Measurements from ENCODE around the gene KLHL5.
"Not testable (repeated sequence)": the region's sequence is repeated elsewhere in the genome, so short reads cannot be mapped to it uniquely, and the experiment has no call there.

The KLHL5 gene

GRCh38 chr4:39030725-39031124 is 31.3 kb upstream of the KLHL5 start:
- H3K4me1 ChIP-seq (ENCODE audit: control insufficient read depth, insufficient read depth, low read length) = no peaks in the 10 kb centered on the region
- no peak overlapping the region for H3K4me3 ChIP-seq (ENCODE audit: low read depth, low read length)
- no peaks in the 10 kb centered on the region for H3K9me3 ChIP-seq (ENCODE audit: control insufficient read depth, insufficient read depth, low read depth, low read length)
- H3K27ac ChIP-seq (ENCODE audit: low read depth, low read length) = no peak overlapping the region
- no peaks in the 10 kb centered on the region for H3K36me3 ChIP-seq (ENCODE audit: control insufficient read depth, insufficient read depth, low read length)
- H3K9ac ChIP-seq (ENCODE audit: low read length) = no peak overlapping the region
- no peaks in the 10 kb centered on the region for H3K27me3 ChIP-seq (ENCODE audit: control insufficient read depth, insufficient read depth, low read length)

GRCh38 chr4:39031590-39032020 is 30.4 kb upstream of the KLHL5 start:
- H3K9me3 ChIP-seq (ENCODE audit: control insufficient read depth, insufficient read depth, low read depth, low read length); H3K9ac ChIP-seq (ENCODE audit: low read length); H3K27me3 ChIP-seq (ENCODE audit: control insufficient read depth, insufficient read depth, low read length); H3K27ac ChIP-seq (ENCODE audit: low read depth, low read length); H3K36me3 ChIP-seq (ENCODE audit: control insufficient read depth, insufficient read depth, low read length); H3K4me1 ChIP-seq (ENCODE audit: control insufficient read depth, insufficient read depth, low read length); H3K4me3 ChIP-seq (ENCODE audit: low read depth, low read length): not testable (repeated sequence)

- Histone ChIP-seq H3K4me3 (ENCODE audit: low read depth, low read length) (no peak within 1 kb of the TSS), H3K9ac (ENCODE audit: low read length) (no peak within 1 kb of the TSS), H3K36me3 (ENCODE audit: control insufficient read depth, insufficient read depth, low read length) (no peaks in the 10 kb centered on the region), H3K27ac (ENCODE audit: low read depth, low read length) (no peak within 1 kb of the TSS), H3K4me1 (ENCODE audit: control insufficient read depth, insufficient read depth, low read length) (no peaks in the 10 kb centered on the region), H3K9me3 (ENCODE audit: control insufficient read depth, insufficient read depth, low read depth, low read length) (no peaks in the 10 kb centered on the region), H3K27me3 (ENCODE audit: control insufficient read depth, insufficient read depth, low read length) (no peaks in the 10 kb centered on the region)
Measured at GRCh38 chr4:39032218-39033085, 29.6 kb upstream of the KLHL5 start, which contains the start of gene TMEM156. Gene TMEM156 (minus strand): TSS chr4:39032409. CDS start chr4:39032313, 96 bp downstream.

GRCh38 chr4:39036172-39036571 is 25.9 kb upstream of the KLHL5 start:
- H3K9me3 ChIP-seq (ENCODE audit: control insufficient read depth, insufficient read depth, low read depth, low read length) = no peaks in the 10 kb centered on the region
- no peaks in the 10 kb centered on the region for H3K36me3 ChIP-seq (ENCODE audit: control insufficient read depth, insufficient read depth, low read length)
- H3K27me3 ChIP-seq (ENCODE audit: control insufficient read depth, insufficient read depth, low read length) = no peaks in the 10 kb centered on the region
- H3K4me3 ChIP-seq (ENCODE audit: low read depth, low read length) = no peak overlapping the region
- H3K9ac ChIP-seq (ENCODE audit: low read length) = no peak overlapping the region
- H3K27ac ChIP-seq (ENCODE audit: low read depth, low read length) = no peak overlapping the region
- H3K4me1 ChIP-seq (ENCODE audit: control insufficient read depth, insufficient read depth, low read length) = peaks cover 2% of the 10 kb centered on the region; the same call in 1 of the 2 replicates

GRCh38 chr4:39037491-39037825 is 24.6 kb upstream of the KLHL5 start:
- H3K4me1 ChIP-seq (ENCODE audit: control insufficient read depth, insufficient read depth, low read length) = peaks cover 2% of the 10 kb centered on the region; the same call in 1 of the 2 replicates
- H3K36me3 ChIP-seq (ENCODE audit: control insufficient read depth, insufficient read depth, low read length) = no peaks in the 10 kb centered on the region
- no peak overlapping the region for H3K9ac ChIP-seq (ENCODE audit: low read length)
- H3K27me3 ChIP-seq (ENCODE audit: control insufficient read depth, insufficient read depth, low read length) = no peaks in the 10 kb centered on the region
- no peak overlapping the region for H3K4me3 ChIP-seq (ENCODE audit: low read depth, low read length)
- H3K27ac ChIP-seq (ENCODE audit: low read depth, low read length) = no peak overlapping the region
- H3K9me3 ChIP-seq (ENCODE audit: control insufficient read depth, insufficient read depth, low read depth, low read length) = no peaks in the 10 kb centered on the region

GRCh38 chr4:39037941-39038340 is 24.1 kb upstream of the KLHL5 start:
- Histone ChIP-seq H3K4me1 (ENCODE audit: control insufficient read depth, insufficient read depth, low read length) (peaks cover 2% of the 10 kb centered on the region; the same call in 1 of the 2 replicates), H3K27ac (ENCODE audit: low read depth, low read length) (no peak overlapping the region), H3K36me3 (ENCODE audit: control insufficient read depth, insufficient read depth, low read length) (no peaks in the 10 kb centered on the region), H3K9me3 (ENCODE audit: control insufficient read depth, insufficient read depth, low read depth, low read length) (no peaks in the 10 kb centered on the region), H3K9ac (ENCODE audit: low read length) (no peak overlapping the region), H3K4me3 (ENCODE audit: low read depth, low read length) (no peak overlapping the region), H3K27me3 (ENCODE audit: control insufficient read depth, insufficient read depth, low read length) (no peaks in the 10 kb centered on the region)

DNA sequence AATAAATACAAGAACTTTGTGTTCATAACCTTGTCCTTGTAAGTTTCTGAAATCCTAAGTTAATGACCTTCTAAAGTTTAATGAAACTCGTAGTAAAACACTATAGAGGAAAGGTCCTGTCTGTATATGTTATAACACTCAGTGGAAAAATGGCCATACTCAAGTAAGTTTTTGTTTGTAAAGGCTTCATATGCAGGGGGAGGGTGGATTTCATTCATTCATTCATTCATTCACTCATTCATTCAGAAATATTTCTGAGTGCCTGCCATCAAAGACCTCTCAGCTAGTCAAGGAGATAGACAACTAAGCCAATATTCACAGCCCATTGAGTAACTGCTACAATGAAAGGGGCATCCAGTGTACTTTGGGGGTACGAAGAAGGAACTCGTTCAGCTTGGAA is 22.9 kb upstream of the KLHL5 start:
- Histone ChIP-seq H3K36me3 (ENCODE audit: control insufficient read depth, insufficient read depth, low read length) (no peaks in the 10 kb centered on the region), H3K4me3 (ENCODE audit: low read depth, low read length) (no peak overlapping the region), H3K4me1 (ENCODE audit: control insufficient read depth, insufficient read depth, low read length) (peaks cover 14% of the 10 kb centered on the region), H3K9me3 (ENCODE audit: control insufficient read depth, insufficient read depth, low read depth, low read length) (no peaks in the 10 kb centered on the region), H3K27me3 (ENCODE audit: control insufficient read depth, insufficient read depth, low read length) (no peaks in the 10 kb centered on the region), H3K9ac (ENCODE audit: low read length) (no peak overlapping the region), H3K27ac (ENCODE audit: low read depth, low read length) (no peak overlapping the region)

DNA sequence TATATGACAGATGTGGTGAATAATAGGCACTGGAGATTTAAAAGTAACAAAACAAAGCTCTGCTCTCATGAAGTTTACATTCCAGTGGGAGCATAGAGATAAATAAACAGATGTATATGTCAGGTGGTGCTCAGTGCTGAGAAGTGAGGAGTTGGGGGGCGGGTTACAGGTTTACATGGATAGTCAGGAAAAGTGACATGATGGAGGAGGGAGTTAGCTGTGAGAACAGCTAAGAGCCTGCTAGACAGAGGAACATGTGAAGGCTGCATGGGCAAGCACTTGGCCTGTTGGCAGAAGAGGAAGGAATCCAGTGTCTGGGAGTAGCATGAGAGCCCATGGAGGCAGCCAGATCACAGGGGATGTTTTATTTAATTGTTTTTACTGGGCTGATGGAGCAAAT is 19.7 kb upstream of the KLHL5 start:
- peaks cover 14% of the 10 kb centered on the region for H3K4me1 ChIP-seq (ENCODE audit: control insufficient read depth, insufficient read depth, low read length)

DNA sequence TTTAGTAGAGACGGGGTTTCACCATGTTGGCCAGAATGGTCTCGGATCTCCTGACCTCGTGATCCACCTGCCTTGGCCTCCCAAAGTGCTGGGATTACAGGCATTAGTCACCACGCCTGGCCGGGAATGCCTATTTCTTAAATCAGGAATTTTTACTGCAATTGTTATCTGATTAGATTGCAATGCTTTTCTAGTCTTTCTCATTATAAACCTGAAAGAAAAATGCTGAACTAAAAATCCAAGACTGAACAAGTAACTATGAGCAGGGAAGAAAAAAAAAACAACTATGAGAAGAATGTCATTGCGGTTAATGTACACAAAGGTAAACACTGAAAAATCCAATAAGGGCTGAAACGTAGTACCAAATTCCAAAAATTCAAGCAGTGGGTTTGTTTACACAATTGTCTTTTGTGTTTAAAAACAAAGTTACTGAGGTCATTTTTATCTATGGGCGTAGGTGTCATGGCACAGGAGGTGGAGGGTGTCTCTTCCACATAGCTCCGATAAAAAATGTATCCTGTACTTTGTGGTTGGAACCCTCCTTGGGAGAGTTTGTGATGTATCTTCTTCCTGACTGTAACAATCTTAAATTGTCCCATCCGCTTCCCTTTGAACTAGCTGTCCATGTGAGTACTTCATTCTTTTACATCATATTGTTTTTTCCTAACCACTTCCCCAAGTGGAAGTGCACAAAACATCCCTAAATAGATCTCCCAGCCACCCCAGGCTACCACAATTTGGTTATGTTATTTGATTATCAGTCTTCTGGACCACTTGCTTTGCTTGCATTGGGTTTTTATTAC is 18.8 kb upstream of the KLHL5 start:
- peak overlapping the region; percentile 83 for H3K4me3 ChIP-seq (ENCODE audit: low read depth, low read length)
- no peaks in the 10 kb centered on the region for H3K27me3 ChIP-seq (ENCODE audit: control insufficient read depth, insufficient read depth, low read length)
- peaks cover 11% of the 10 kb centered on the region for H3K4me1 ChIP-seq (ENCODE audit: control insufficient read depth, insufficient read depth, low read length)
- H3K36me3 ChIP-seq (ENCODE audit: control insufficient read depth, insufficient read depth, low read length) = no peaks in the 10 kb centered on the region
- H3K9me3 ChIP-seq (ENCODE audit: control insufficient read depth, insufficient read depth, low read depth, low read length) = no peaks in the 10 kb centered on the region
- peak overlapping the region; percentile 59 for H3K9ac ChIP-seq (ENCODE audit: low read length)
- no peak overlapping the region for H3K27ac ChIP-seq (ENCODE audit: low read depth, low read length)

More for the DNA sequence above, 19.7 kb upstream of the KLHL5 start:
- Histone ChIP-seq H3K27me3 (ENCODE audit: control insufficient read depth, insufficient read depth, low read length) (no peaks in the 10 kb centered on the region), H3K4me3 (ENCODE audit: low read depth, low read length) (no peak overlapping the region), H3K9ac (ENCODE audit: low read length) (no peak overlapping the region), H3K36me3 (ENCODE audit: control insufficient read depth, insufficient read depth, low read length) (no peaks in the 10 kb centered on the region), H3K9me3 (ENCODE audit: control insufficient read depth, insufficient read depth, low read depth, low read length) (no peaks in the 10 kb centered on the region), H3K27ac (ENCODE audit: low read depth, low read length) (no peak overlapping the region)

DNA sequence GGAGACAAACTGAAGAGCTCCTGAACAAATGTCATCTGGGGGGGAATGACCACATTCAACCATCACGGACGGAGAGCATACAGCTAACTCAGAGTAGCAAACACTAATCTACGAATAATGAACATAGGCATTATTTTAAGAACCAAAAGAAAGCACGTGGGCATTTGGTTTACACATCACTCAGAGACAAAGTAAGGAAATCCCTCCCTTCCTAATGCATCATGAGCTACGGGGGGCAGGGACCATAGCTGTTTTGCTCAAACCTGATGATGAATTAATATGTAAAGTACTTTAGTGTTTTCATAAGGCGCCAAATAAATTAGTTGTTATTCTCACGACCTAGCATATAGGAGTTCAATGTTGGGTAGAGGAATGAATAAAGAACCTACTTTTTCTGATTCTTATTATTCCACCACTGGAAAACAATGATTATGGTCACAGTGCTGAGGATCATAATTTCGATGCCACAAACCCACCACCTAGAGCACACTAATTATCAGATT is 18.1 kb upstream of the KLHL5 start:
- Histone ChIP-seq H3K4me1 (ENCODE audit: control insufficient read depth, insufficient read depth, low read length) (peaks cover 11% of the 10 kb centered on the region), H3K4me3 (ENCODE audit: low read depth, low read length) (peak overlapping the region; percentile 83), H3K9ac (ENCODE audit: low read length) (peak overlapping the region; percentile 59), H3K36me3 (ENCODE audit: control insufficient read depth, insufficient read depth, low read length) (no peaks in the 10 kb centered on the region), H3K27ac (ENCODE audit: low read depth, low read length) (no peak overlapping the region), H3K27me3 (ENCODE audit: control insufficient read depth, insufficient read depth, low read length) (no peaks in the 10 kb centered on the region), H3K9me3 (ENCODE audit: control insufficient read depth, insufficient read depth, low read depth, low read length) (no peaks in the 10 kb centered on the region)

All from HUES6 (cell line).